ENCODE measurements around the gene FARS2.

Gene FARS2

GRCh38 chr6:5305968-5306626 is 44.8 kb downstream of the FARS2 start:
- no peaks in the 10 kb centered on the region for H3K36me3 ChIP-seq (ENCODE audit: insufficient read depth, low read length)
- no peak overlapping the region for H3K27ac ChIP-seq (ENCODE audit: low read length)
- no peak overlapping the region for H3K4me2 ChIP-seq (ENCODE audit: insufficient read depth, low read length)
- DNase-seq (no peak), ATAC-seq (ENCODE audit: insufficient read depth, low read depth) (no peak)
- no peaks in the 10 kb centered on the region for H3K4me1 ChIP-seq (ENCODE audit: insufficient read depth, low read length)
- no peaks in the 10 kb centered on the region for H3K27me3 ChIP-seq (ENCODE audit: insufficient read depth, low read length, poor library complexity)
- peaks cover 51% of the 10 kb centered on the region; the same call in 1 of the 2 replicates for H4K20me1 ChIP-seq (ENCODE audit: insufficient read depth, low read length)
- H3K9ac ChIP-seq (ENCODE audit: low read depth, low read length) = no peak overlapping the region
- H2AFZ ChIP-seq (ENCODE audit: low read depth, low read length) = no peak overlapping the region
- H3K4me3 ChIP-seq (ENCODE audit: low read depth in 1 of 2, low read length in 2 of 2) = no peak overlapping the region
- no peaks in the 10 kb centered on the region for H3K9me3 ChIP-seq (ENCODE audit: insufficient read depth, low read length, severe bottlenecking)
- H3K79me2 ChIP-seq (ENCODE audit: insufficient read depth, low read length) = peaks cover 12% of the 10 kb centered on the region; the same call in 1 of the 2 replicates
- TF ChIP-seq EZH2 (IDR thresholded peaks at IDR 0.05; ENCODE audit: borderline replicate concordance, low read depth, low read length, severe bottlenecking) = no peak
- TF ChIP-seq, protein P1, sequence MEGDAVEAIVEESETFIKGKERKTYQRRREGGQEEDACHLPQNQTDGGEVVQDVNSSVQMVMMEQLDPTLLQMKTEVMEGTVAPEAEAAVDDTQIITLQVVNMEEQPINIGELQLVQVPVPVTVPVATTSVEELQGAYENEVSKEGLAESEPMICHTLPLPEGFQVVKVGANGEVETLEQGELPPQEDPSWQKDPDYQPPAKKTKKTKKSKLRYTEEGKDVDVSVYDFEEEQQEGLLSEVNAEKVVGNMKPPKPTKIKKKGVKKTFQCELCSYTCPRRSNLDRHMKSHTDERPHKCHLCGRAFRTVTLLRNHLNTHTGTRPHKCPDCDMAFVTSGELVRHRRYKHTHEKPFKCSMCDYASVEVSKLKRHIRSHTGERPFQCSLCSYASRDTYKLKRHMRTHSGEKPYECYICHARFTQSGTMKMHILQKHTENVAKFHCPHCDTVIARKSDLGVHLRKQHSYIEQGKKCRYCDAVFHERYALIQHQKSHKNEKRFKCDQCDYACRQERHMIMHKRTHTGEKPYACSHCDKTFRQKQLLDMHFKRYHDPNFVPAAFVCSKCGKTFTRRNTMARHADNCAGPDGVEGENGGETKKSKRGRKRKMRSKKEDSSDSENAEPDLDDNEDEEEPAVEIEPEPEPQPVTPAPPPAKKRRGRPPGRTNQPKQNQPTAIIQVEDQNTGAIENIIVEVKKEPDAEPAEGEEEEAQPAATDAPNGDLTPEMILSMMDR (IDR thresholded peaks at IDR 0.05; ENCODE audit: borderline replicate concordance, extremely low read depth, low read length, poor library complexity, severe bottlenecking) = no peak

DNA sequence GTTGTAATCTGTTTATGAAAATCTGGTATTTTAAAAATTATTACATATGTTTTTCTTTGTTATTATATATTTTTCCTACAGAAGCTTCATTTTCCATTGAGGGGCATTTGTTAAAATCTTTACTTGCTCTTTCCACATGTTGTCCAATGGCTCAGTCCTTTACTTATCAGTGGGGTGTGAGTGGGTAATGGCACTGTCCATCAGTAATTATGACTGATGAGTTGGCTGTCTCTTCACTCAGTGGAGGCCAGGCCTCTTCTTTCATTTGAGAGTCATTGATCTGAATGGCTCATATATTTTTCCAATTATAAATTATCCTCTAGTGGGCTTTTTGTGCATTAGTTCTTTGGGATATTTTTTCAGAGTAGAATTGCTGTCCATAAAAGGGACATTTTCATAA is 45.7 kb downstream of the FARS2 start:
- Histone ChIP-seq H3K27me3 (ENCODE audit: insufficient read depth, low read length, poor library complexity) (no peaks in the 10 kb centered on the region), H3K4me1 (ENCODE audit: insufficient read depth, low read length) (no peaks in the 10 kb centered on the region), H3K4me2 (ENCODE audit: insufficient read depth, low read length) (no peak overlapping the region), H3K9me3 (ENCODE audit: insufficient read depth, low read length, severe bottlenecking) (no peaks in the 10 kb centered on the region), H4K20me1 (ENCODE audit: insufficient read depth, low read length) (peaks cover 42% of the 10 kb centered on the region; the same call in 1 of the 2 replicates), H3K27ac (ENCODE audit: low read length) (no peak overlapping the region), H3K36me3 (ENCODE audit: insufficient read depth, low read length) (no peaks in the 10 kb centered on the region), H3K4me3 (ENCODE audit: low read depth in 1 of 2, low read length in 2 of 2) (no peak overlapping the region), H2AFZ (ENCODE audit: low read depth, low read length) (no peak overlapping the region), H3K9ac (ENCODE audit: low read depth, low read length) (no peak overlapping the region), H3K79me2 (ENCODE audit: insufficient read depth, low read length) (peaks cover 8% of the 10 kb centered on the region; the same call in 1 of the 2 replicates)
- ATAC-seq (ENCODE audit: insufficient read depth, low read depth) = no peak
- no peak for DNase-seq
- TF ChIP-seq EZH2 (IDR thresholded peaks at IDR 0.05; ENCODE audit: borderline replicate concordance, low read depth, low read length, severe bottlenecking) = no peak
- TF ChIP-seq, protein P1 (IDR thresholded peaks at IDR 0.05; ENCODE audit: borderline replicate concordance, extremely low read depth, low read length, poor library complexity, severe bottlenecking) = no peak

GRCh38 chr6:5308066-5308465 is 46.8 kb downstream of the FARS2 start:
- Histone ChIP-seq H3K9me3 (ENCODE audit: insufficient read depth, low read length, severe bottlenecking) (no peaks in the 10 kb centered on the region), H3K36me3 (ENCODE audit: insufficient read depth, low read length) (no peaks in the 10 kb centered on the region), H3K4me1 (ENCODE audit: insufficient read depth, low read length) (no peaks in the 10 kb centered on the region), H3K27me3 (ENCODE audit: insufficient read depth, low read length, poor library complexity) (no peaks in the 10 kb centered on the region), H4K20me1 (ENCODE audit: insufficient read depth, low read length) (peaks cover 37% of the 10 kb centered on the region; the same call in 1 of the 2 replicates), H2AFZ (ENCODE audit: low read depth, low read length) (no peak overlapping the region), H3K27ac (ENCODE audit: low read length) (no peak overlapping the region), H3K4me3 (ENCODE audit: low read depth in 1 of 2, low read length in 2 of 2) (no peak overlapping the region), H3K79me2 (ENCODE audit: insufficient read depth, low read length) (peaks cover 8% of the 10 kb centered on the region; the same call in 1 of the 2 replicates), H3K4me2 (ENCODE audit: insufficient read depth, low read length) (no peak overlapping the region), H3K9ac (ENCODE audit: low read depth, low read length) (no peak overlapping the region)
- no peak for DNase-seq
- no peak for ATAC-seq (ENCODE audit: insufficient read depth, low read depth)
- TF ChIP-seq, protein P1 (IDR thresholded peaks at IDR 0.05; ENCODE audit: borderline replicate concordance, extremely low read depth, low read length, poor library complexity, severe bottlenecking) = no peak
- TF ChIP-seq EZH2 (IDR thresholded peaks at IDR 0.05; ENCODE audit: borderline replicate concordance, low read depth, low read length, severe bottlenecking) = no peak
